GM11168 (cell line): ENCODE data around the gene GPC6.

Experiments used
- in situ Hi-C: fragments of 300-500 bp; cut with MboI; formaldehyde crosslinking; loops from one replicate; pipeline ENCODE4 v1.12.0; 2022; ENCODE audit warnings: low sequenced_read_pairs; ENCODE audit not compliant: unreplicated experiment

Gene GPC6

DNA sequence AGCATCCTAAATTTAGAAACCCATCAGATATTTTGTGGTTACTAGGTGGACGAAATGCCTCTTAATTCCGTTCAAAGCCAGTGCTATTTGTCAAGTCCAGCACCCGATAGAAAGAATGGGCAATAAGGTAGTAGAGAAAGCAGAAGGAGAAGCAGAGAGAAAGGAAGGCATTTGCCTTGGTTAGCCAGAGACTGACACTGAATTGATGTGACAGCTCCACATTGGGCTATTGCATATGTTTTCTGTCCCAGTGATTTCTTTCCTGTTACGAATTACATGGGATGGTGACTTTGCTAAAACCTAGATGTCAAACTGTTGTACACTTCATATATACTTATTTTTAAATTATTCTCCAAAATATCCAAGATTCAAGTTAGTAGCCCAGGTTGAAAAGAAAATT is 710.3 kb downstream of the GPC6 start:
- in situ Hi-C loops = no loop called here

DNA sequence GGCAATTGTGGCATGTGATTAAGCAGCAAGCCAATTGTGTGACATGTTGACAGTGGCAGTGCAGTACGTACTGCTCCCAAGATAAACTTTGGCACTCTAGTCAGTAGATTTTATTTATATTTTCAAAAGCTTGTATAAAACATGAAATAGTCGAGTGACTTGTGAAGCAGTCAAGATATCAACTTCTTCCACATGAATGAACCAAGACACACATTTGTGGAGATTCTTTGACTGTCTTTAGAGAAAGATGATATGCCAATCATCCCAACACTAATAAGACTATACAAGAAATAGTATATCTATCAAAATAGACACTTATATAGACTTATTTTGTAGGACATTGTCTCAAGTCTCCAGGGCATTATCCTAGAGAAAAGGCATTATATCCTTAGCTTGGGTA is 714.8 kb downstream of the GPC6 start:
- in situ Hi-C loops = no loop called here

DNA sequence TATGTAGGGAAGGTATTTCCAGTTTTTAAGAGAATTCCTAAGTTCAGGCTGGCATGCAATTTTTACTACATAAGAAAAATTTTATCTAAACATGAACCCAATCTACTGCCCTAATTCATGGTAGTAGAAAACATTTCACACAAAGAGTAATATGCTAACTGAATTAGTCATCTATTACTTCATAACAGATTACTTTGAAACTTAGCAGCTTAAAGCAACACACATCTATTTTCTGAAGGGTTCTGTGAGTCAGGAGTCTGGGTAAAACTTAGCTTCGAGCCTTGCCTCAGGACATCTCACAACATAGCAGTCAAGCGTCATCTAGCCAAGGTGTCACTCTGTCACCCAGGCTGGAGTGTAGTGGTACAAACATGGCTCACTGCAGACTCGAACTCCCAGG is 715.4 kb downstream of the GPC6 start:
- in situ Hi-C loops = no loop called here

DNA sequence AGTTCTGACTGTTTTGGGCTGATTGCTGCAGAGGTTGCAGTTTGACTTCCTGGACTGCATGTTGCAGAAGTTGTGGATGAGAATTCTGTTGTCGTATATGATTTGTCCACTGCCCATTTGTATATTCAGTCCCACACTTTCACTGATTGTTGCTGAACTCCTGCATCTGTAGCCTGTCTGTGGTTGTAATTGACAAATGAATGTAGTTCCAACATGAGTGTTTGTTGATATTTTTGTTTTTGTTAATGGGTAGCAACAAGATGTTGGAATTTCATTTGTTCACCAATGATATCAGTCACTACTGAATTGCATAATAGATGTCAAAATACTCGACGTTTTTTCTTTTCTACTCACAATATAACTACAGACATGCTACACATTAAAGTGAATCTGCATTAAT is 719.0 kb downstream of the GPC6 start:
- in situ Hi-C loops = no loop called here

DNA sequence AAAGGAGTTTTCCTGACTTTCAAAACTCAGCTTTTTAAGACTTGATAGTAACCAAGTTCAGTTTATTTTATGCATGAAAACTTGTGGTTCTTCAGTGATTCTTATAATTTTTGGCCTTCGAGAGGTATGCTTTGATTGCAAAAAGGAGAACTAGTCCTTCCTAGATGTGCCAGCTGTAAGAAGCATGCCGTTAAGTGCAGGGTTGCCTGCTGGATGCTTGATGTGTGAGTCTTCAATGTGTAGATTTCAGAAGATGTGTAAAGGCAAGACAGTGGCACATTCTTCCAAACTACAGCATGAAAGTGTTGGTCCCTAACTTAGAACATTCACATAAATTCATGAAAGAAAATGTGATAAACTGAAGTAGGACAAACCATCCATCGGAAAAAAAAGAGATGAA is 720.4 kb downstream of the GPC6 start:
- in situ Hi-C loops = no loop called here

DNA sequence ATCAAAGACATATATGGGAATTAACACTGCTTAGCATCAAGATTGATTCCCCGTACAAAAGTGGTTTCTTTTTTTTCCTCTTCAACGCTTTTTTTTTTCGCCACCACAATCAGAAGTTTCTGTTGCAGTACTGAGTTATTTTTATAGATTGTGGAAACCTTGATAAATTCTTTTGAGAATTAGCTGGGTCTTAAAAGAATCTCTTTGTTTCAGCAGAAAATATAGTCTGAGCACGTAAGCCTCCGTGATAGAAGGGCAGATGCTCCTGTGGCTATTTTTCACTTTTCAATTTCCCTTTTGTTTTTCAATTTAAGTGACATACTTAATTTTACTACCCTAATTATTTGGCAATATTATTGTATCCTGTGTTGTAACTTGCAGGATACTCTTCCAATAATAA is 721.0 kb downstream of the GPC6 start:
- in situ Hi-C loops = no loop called here

DNA sequence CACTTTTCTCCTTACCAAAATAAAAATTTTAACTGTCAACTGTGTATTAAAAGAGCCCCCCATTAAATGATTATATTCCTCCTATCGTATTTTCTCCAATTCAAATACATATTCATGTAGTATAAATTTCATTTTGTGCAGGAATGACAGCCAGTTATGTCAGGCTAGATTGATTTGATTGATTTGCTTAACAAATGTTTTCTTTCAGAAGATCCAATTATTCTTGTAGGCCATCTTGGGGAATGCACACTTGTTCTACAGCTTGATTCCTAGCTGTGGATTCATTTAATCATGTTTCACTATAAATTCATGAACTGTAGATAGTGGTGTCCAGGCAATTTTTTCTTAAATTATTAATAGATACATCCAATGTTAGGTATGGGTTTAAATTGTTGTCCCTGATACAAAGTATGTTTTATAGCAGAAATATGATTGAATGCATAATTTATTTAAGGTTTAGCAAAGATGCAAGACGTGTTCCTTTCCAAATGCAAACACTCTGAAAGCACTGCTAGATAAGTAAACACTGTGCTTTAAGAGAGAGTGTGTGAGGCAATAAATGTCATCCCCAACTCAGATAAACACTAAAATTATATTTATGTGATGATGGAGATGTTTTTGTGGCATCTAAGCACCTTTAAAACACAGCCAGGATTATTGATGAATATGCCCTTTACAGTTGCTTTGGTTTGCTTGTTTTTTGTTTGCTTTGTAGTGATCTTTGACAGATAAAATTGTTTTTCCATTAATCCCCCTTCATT is 721.7 kb downstream of the GPC6 start:
- in situ Hi-C loops = no loop called here

DNA sequence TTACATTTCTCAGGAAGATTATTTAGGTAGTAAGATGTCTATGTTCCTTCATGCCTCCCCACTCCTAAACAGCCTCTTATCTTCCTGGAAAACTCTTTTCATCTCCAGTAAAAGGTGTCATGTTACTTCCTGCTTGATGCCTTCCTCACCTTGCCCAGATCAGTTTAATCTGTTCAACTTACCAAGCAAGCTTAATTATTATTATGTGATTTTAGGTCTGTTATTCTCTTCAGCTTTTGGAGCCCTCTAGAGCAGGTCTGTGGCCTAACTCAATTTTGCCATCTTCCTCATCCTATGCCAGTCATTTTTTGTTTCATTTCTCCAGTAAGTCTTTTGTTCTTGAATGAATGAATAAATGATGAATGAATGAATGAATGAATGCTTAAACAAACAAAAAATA is 724.5 kb downstream of the GPC6 start:
- in situ Hi-C loops = no loop called here

DNA sequence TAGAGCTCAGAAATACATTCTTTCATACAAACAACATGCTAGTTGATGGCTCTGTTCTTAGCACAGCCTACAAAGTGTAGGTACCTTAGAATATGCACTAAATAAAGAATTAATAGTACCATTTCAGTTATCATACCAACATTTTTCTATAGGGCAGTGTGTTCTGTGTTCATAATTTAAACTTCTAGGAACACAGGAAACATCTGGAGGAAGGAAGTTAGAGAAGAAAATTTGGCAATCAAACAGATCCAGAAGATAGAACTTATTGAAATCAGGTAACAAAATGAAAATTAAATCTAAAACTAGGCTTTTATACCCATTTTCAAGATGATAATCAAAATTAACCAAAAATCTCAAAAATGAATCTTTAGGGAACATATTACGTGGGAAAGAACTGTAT is 725.3 kb downstream of the GPC6 start:
- in situ Hi-C loops = no loop called here

DNA sequence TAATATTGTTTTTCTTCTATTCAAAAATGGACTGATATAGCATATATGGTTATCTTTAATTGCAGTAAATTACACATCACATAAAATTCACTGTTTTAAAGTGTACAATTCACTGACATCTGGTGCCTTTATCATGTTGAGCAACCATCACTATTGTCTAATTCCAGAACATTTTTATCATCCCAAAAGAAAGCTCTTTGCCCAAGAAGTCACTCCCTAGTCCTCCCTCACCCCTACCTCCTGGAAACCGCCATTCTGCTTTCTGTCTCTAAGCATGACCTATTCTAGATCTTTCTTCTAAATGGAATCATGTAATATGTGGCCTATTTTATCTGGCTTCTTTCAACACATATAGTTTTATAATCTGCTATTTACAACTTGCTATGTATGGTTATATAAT is 727.2 kb downstream of the GPC6 start:
- in situ Hi-C loops = no loop called here

DNA sequence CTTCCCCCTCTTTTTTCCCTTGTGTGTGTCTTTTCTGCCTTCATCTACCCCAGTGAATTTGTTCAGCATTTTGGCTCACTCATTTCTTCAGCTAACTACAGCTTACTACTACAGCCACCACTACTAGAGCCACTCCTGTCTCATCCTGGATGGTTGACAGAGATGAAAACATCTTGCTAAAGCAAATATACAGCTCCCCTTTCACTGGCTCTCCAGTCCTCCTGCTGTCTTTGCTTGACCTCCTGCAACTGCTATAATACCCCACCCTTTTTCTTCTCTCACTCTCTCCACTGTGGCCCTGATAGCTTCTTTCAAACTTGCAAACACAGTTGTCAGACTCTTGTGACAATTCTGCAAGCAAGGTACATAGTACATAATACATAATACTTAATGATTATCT is 729.3 kb downstream of the GPC6 start:
- in situ Hi-C loops = no loop called here

DNA sequence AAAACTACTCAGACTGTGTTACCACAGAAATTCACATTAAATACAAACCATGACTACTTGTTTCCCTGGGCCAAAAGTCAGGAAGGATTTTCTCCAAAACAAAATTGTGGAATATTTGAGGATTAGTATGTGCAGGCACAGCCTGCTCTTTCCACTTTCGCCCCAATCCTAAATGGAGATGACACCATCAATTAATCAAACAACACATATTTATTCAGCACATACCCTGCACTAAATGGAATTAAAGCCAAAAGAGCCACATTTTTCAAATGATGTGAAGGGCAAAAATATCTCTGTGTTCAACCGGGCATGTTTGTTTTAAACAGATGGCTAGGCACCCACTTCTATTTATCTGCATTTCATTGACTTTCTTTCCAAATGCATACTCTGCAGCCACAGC is 729.8 kb downstream of the GPC6 start:
- in situ Hi-C loops = no loop called here

DNA sequence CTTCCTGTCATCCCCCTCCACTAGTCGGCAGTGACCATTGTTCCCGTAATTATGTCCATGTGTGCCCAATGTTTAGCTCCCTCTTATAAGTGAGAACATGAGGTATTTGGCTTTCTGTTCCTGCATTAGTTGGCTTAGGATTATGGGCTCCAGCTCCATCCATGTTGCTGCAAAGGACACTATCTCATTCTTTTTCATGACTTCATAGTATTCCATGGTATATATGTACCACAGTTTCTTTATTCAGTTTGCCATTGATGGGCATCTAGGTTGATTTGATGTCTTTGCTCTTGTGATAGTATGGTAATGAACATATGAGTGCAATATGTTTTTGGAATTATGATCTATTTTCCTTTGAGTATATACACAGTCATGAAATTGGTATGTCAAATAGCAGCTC is 730.8 kb downstream of the GPC6 start:
- in situ Hi-C loops = no loop called here

DNA sequence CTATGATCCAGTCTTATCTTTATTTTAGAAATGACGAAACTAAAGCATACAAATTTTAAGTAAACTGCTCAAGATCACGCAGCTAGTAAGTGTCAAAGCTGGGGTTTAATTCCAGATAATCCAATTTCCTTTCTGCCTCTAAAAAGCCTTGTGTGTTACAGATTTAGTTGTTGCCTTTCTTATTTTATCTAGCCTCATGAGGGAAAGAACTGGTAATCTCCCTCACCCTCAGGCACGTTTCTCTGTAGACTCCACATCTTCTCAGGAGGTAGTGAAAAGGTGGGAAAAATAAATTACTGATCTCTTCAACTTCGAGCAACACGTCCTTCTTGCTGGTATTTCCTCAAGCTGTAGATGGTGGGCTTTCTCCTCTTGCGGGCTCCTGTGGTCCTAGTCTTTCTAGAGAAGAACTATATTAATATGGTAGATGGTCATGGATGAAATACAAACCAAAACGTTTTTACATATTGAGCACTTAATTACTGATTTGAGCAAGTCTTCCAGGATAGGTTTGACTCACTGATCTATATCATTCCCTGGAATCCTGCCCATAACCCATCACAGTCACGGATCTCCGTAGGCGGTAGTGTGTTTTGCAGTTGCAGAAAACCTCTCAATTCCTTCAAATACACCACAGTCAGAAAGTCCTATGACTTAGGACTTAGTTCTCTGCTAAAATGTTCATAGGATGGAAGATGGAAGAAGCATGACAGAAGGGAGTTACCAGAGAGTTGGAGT is 733.4 kb downstream of the GPC6 start:
- in situ Hi-C loops = no loop called here

DNA sequence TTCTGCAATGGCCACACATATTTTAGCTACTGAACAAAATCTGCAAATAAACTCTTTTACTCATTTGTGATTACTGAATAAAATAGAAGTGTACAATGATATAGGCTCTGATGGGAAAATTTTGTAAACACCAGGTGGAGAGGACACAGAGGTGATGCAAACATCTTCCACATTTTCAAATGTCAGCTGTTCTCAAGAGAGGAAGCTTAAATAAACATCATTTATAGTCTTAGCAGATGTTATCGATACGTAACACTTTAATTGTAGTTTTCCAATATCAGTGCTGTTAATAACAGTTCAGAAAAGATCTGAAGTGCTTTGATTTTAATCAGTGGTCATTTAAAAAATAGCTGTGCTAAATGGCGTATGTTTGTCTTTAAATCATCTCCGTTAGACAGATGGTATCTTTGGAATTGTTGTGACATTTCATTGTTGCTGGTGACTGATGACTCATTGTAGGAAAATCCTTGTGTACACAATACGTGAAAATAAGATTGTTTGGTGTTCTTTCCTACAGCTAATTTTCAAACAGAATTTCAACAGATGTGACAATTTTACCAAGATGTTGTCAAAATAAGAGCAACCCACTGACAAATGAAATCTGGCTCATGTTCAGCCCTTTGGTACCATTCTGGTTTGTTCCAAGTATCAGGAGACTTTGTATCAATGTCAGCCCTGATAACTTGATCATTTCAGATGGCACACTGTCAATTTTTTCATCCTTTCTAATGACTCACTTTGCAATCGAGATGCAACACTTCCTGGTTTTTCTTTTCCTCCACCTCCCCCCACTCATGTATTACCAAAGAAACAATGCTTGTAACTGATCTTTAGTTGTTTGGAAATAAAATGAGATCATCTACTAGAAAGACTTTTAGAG is 736.9 kb downstream of the GPC6 start:
- in situ Hi-C loops = no loop called here

DNA sequence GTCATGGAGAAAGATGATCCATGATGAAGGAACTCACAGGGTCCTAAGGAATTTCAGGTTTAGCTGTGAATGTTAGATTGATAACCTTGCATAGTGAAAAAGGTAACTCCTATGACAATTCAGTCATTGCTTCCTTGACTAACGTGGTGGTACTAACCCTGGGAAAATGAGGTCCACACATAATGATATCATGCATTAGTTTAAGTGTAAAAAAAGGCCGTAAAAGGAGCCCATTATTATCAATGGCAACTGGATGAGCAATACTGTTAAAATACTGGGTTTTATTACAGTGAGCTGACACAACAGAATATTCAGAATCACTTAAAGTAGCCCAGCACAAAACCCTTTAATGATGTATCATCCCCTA is 737.5 kb downstream of the GPC6 start:
- in situ Hi-C loops = no loop called here

DNA sequence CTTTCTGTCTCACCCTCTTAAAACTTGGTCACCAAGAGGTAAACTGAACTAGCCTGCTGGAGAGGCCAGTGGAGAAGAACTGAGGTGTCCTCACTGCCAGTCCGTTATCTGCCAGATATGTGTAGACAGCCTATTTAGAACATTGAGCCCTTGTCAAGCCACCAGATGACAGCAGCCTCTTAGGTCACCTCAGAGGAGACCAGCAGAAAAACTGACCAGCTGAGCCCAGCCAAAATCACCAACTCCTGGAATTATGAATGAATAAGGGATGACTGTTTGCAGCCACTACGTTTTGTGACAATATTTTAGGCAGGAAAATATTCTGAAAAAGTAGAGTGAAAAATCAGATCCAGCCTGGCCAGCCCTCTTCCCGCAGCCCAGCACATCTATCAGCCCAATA is 739.0 kb downstream of the GPC6 start:
- in situ Hi-C loops = no loop called here

DNA sequence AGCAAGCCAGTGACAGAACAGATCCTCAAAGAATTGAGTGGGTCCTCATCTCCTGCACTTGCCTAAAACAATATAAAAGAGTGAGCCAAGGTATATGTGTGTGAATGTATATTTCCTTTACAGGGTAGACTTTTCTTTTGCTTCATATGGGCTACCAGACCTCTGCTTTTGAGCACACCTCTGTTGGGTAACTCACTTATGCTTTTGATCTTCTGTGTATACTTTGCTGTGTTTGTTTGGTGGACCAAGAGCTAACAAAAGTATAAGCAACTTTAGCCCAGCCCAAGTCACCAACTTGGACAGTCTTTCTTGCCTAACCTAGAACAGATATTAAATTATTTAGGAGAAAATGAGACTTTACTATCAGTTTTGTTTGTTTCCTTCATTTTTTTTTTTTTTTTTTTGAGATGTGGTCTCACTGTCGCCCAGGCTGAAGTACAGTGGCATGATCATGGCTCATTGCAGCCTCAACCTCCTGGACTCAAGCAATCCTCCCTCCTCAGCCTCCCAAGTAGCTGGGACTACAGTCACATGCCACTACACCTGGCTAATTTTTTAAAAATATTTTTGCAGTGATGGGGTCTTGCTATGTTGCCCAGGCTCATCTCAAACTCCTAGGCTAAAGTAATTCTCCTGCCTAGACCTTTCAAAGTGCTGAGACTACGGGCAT is 739.8 kb downstream of the GPC6 start:
- in situ Hi-C loops = no loop called here

DNA sequence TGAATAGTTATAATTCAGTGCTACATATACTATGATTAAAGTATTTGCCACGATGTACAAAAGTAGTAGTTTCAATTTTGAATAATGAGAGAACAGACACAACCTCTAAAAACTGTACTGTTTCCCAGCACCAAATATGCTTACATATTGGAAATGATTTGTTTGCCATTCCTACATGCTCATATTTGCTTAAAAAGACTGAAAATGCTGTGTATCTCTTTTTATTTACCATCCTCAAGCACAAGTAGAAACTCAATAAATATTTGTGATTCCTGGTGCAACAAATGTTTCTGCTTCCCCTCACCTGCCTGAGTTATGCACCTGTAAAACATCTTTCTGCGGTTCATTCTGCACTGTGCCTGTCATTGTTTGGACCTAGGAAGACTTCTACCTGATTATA is 740.7 kb downstream of the GPC6 start:
- in situ Hi-C loops = no loop called here

DNA sequence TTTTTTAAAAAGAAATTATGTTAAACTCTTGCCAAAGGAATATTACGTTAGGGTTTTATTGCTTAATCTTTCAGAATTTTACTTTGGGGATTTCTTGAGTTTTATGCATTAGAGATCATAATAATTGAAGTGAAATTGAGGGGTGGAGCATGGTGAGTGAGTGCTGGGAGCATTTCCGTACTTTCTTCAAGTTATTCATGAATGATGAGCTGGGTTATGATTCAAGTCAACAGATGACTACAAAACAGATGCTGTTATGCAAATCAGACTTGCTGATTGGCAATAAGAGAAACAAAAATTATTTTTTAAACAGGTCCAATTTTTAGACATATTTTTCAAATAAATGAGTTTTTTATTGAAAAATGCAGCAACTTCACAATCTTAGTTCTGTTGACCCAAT is 748.6 kb downstream of the GPC6 start:
- in situ Hi-C loops = no loop called here

DNA sequence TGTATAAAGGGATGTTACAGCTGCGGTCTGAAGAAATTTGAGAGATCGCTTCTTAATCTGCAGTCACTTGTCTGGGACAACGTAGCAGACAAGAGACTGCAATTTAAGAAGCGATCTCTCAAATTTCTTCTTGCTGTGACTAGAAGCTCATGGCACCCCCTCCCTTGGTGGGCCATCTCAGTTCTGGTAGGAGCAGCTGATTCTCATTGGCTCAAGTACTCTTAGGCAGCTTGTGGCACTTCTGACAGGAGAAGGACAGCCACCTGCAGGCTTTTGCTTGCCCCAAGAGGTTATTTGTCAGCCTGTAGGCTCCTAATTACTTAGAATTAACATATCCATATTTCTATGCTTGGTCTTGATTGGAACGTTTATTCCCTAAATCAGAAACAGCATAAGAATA is 749.9 kb downstream of the GPC6 start:
- in situ Hi-C loops = no loop called here
